Measurements from ENCODE around the gene ZFHX3.

- TF ChIP-seq RFX5 (IDR thresholded peaks at IDR 0.05; ENCODE audit: borderline replicate concordance, low read depth, low read length), result no peak
- TF ChIP-seq POLR2A (IDR thresholded peaks at IDR 0.05; ENCODE audit: control extremely low read depth in 1 of 2, low read depth in 2 of 2, low read length in 2 of 2), result no peak
- TF ChIP-seq, protein P1, sequence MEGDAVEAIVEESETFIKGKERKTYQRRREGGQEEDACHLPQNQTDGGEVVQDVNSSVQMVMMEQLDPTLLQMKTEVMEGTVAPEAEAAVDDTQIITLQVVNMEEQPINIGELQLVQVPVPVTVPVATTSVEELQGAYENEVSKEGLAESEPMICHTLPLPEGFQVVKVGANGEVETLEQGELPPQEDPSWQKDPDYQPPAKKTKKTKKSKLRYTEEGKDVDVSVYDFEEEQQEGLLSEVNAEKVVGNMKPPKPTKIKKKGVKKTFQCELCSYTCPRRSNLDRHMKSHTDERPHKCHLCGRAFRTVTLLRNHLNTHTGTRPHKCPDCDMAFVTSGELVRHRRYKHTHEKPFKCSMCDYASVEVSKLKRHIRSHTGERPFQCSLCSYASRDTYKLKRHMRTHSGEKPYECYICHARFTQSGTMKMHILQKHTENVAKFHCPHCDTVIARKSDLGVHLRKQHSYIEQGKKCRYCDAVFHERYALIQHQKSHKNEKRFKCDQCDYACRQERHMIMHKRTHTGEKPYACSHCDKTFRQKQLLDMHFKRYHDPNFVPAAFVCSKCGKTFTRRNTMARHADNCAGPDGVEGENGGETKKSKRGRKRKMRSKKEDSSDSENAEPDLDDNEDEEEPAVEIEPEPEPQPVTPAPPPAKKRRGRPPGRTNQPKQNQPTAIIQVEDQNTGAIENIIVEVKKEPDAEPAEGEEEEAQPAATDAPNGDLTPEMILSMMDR (IDR thresholded peaks at IDR 0.05; ENCODE audit: control extremely low read depth in 1 of 3, insufficient read depth in 1 of 3, low read depth in 1 of 3, low read length in 3 of 3), result peak in 2 of 3 experiments; percentile 11 to 14; a peak in 1 of 4 replicates
- TF ChIP-seq HDAC2 (IDR thresholded peaks at IDR 0.05; ENCODE audit: borderline replicate concordance in 1 of 2, low read depth in 2 of 2, low read length in 2 of 2), result no peak
- TF ChIP-seq SP1 (IDR thresholded peaks at IDR 0.05; ENCODE audit: low read depth, low read length), result no peak
- no peak for TF ChIP-seq TAF1 (IDR thresholded peaks at IDR 0.05; ENCODE audit: low read depth, low read length)
- no peak for TF ChIP-seq ZNF274 (IDR thresholded peaks at IDR 0.05; ENCODE audit: borderline replicate concordance, extremely low read depth, low read length)
- no peak for TF ChIP-seq EGR1 (IDR thresholded peaks at IDR 0.05; ENCODE audit: borderline replicate concordance, low read depth, low read length)
- TF ChIP-seq, protein P2, sequence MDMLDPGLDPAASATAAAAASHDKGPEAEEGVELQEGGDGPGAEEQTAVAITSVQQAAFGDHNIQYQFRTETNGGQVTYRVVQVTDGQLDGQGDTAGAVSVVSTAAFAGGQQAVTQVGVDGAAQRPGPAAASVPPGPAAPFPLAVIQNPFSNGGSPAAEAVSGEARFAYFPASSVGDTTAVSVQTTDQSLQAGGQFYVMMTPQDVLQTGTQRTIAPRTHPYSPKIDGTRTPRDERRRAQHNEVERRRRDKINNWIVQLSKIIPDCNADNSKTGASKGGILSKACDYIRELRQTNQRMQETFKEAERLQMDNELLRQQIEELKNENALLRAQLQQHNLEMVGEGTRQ (IDR thresholded peaks at IDR 0.05; ENCODE audit: low read length), result no peak
- TF ChIP-seq TEAD4 (IDR thresholded peaks at IDR 0.05; ENCODE audit: low read depth, low read length), result no peak
Measured at GRCh38 chr16:73031155-73031866, 16.6 kb downstream of the ZFHX3 start.
